Measurements from ENCODE around the gene CTIF. TPM values are rescaled to one million over a fixed set of nuclear protein-coding genes. Genes with fewer than 3 reads are reported as not detected.

CTIF gene
- total RNA-seq, 3 donors from 2014 or later = 13.2 to 50.3 (median 19.6) TPM

- Histone ChIP-seq H3K9me3 (no peaks in the 10 kb centered on the region), H3K4me3 (no peak overlapping the region), H3K36me3 (ENCODE audit: low read depth) (no peaks in the 10 kb centered on the region), H3K4me1 (ENCODE audit: low read depth) (peaks cover 10% of the 10 kb centered on the region)
- DNase-seq (peak in 2 of 3 donors; percentile 37 to 71), ATAC-seq (peak; percentile 95)
- intact Hi-C loops (cut with DNase I, micrococcal nuclease) = no loop called here
- TF ChIP-seq, protein P1, sequence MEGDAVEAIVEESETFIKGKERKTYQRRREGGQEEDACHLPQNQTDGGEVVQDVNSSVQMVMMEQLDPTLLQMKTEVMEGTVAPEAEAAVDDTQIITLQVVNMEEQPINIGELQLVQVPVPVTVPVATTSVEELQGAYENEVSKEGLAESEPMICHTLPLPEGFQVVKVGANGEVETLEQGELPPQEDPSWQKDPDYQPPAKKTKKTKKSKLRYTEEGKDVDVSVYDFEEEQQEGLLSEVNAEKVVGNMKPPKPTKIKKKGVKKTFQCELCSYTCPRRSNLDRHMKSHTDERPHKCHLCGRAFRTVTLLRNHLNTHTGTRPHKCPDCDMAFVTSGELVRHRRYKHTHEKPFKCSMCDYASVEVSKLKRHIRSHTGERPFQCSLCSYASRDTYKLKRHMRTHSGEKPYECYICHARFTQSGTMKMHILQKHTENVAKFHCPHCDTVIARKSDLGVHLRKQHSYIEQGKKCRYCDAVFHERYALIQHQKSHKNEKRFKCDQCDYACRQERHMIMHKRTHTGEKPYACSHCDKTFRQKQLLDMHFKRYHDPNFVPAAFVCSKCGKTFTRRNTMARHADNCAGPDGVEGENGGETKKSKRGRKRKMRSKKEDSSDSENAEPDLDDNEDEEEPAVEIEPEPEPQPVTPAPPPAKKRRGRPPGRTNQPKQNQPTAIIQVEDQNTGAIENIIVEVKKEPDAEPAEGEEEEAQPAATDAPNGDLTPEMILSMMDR (IDR thresholded peaks at IDR 0.05) = no peak
Observed at GRCh38 chr18:48801728-48802542, 263.1 kb downstream of the CTIF start.

DNA sequence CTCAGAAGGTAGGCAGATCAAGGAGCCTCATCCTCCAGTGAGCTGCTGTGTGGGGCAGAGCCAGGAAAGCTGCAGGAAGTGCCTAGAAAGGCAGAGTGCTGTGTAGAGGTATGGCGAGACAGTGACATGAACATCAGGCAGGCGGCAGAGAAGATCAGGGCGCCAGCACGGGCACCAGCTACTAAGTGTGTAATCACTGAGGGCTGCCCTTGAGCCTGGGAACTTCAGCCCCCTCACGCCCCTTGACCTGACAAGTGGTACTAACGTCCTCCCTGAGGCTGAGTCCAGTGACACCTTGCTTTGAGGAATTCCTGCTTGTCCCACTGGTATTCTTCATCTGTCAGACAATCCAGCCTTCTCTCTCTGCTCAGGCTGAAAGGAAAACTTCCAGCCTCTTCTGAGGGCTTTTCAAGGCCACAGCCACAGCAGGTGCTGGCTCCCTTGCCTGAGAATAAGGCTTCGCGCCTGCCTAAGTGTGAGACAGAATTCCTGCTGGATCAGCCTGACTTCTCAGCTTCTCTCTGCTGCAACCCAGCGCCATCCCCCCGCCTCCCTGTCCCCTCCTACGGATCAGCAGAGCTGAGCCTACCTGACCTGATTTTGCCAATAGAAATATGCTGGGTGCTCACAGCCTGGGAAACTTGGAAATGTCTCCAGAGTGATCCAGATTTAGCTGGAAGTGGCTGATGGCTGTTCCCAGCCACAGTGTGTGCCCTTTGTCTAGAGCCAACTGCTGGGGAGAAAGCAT is 263.9 kb downstream of the CTIF start:
- Histone ChIP-seq H3K4me1 (ENCODE audit: low read depth) (peaks cover 10% of the 10 kb centered on the region), H3K36me3 (ENCODE audit: low read depth) (no peaks in the 10 kb centered on the region), H3K9me3 (no peaks in the 10 kb centered on the region), H3K4me3 (no peak overlapping the region)
- DNase-seq (peak in 1 of 3 donors; percentile 23), ATAC-seq (peak; percentile 13)
- TF ChIP-seq, protein P1 (IDR thresholded peaks at IDR 0.05) = no peak
- intact Hi-C loops (cut with DNase I, micrococcal nuclease) = no loop called here

GRCh38 chr18:48803518-48803917 is 264.7 kb downstream of the CTIF start:
- ATAC-seq (no peak), DNase-seq (no peak)
- Histone ChIP-seq H3K4me3 (no peak overlapping the region), H3K36me3 (ENCODE audit: low read depth) (no peaks in the 10 kb centered on the region), H3K4me1 (ENCODE audit: low read depth) (peaks cover 10% of the 10 kb centered on the region), H3K9me3 (no peaks in the 10 kb centered on the region)
- TF ChIP-seq, protein P1 (IDR thresholded peaks at IDR 0.05) = no peak
- intact Hi-C loops (cut with DNase I, micrococcal nuclease) = no loop called here

GRCh38 chr18:48803951-48804855 is 265.4 kb downstream of the CTIF start:
- Histone ChIP-seq H3K4me3 (no peak overlapping the region), H3K4me1 (ENCODE audit: low read depth) (peaks cover 10% of the 10 kb centered on the region), H3K9me3 (no peaks in the 10 kb centered on the region), H3K36me3 (ENCODE audit: low read depth) (no peaks in the 10 kb centered on the region)
- ATAC-seq (no peak), DNase-seq (peak in 1 of 3 donors; percentile 19)
- intact Hi-C loops (cut with DNase I, micrococcal nuclease) = no loop called here
- TF ChIP-seq, protein P1 (IDR thresholded peaks at IDR 0.05) = no peak

DNA sequence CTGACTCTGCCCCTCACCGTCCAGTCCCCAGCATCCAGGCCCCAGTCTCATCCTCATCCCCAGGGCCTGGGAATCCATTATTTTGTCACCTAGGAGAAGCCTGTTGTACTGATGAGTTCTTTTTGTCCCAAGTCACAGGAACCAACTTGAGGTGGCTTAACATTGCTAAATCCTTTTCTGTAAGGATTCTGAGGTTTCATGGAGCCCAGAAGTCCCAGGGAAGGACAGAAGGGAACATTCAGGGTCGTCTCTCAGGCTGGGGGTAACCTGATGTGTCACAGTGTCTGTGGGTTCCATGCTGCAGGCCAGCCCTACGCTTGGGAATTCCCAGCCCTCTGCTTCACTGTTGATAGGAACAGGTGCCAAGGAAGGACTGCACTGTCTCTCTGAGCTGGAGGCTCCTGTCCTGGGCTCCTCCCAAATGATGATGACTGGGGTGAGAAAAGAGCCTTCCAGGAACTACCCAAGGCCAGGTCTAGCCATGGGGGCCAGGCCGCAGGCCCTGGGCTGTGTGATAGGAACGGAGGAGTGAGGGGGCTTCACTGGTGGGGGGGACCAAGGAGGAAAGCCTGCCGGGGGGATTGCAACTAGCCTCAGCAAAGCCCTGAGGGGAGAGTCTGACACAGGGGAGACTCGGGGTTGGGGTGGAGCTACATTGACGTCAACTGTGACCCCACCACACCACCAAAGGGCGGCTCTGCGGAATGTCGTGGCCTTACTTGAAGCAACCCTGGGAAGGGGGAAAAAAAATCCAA is 266.2 kb downstream of the CTIF start:
- no peak for DNase-seq
- TF ChIP-seq, protein P1 (IDR thresholded peaks at IDR 0.05) = no peak
- intact Hi-C loops (cut with DNase I, micrococcal nuclease) = no loop called here

More for the DNA sequence above, 266.2 kb downstream of the CTIF start:
- ATAC-seq = no peak
- Histone ChIP-seq H3K4me3 (no peak overlapping the region), H3K36me3 (ENCODE audit: low read depth) (no peaks in the 10 kb centered on the region), H3K9me3 (no peaks in the 10 kb centered on the region), H3K4me1 (ENCODE audit: low read depth) (peaks cover 10% of the 10 kb centered on the region)

All from mucosa of descending colon (tissue), 3 donors.